Right kidney (tissue), 1 donor: Measurements from ENCODE around the gene BBS9.
"Not testable (repeated sequence)": the region's sequence is repeated elsewhere in the genome, so short reads cannot be mapped to it uniquely, and the experiment has no call there.

Experiments used
- DNase-seq: peaks from one replicate; pipeline ENCODE4 v3.0.0-alpha.2; 2016

The BBS9 gene

GRCh38 chr7:33433357-33433756 is 304.0 kb downstream of the BBS9 start:
- no peak for DNase-seq

- no peak for DNase-seq
Observed at GRCh38 chr7:33444511-33444910, 315.1 kb downstream of the BBS9 start.

GRCh38 chr7:33446551-33446950 is 317.2 kb downstream of the BBS9 start:
- DNase-seq, result no peak

- no peak for DNase-seq
Observed at GRCh38 chr7:33448035-33448434, 318.7 kb downstream of the BBS9 start.

GRCh38 chr7:33449847-33450246 is 320.5 kb downstream of the BBS9 start:
- DNase-seq, result no peak

- DNase-seq, result no peak
Observed at GRCh38 chr7:33452805-33453502, 323.6 kb downstream of the BBS9 start.

- DNase-seq, result no peak
Observed at GRCh38 chr7:33457039-33457438, 327.7 kb downstream of the BBS9 start.

GRCh38 chr7:33458581-33458980 is 329.2 kb downstream of the BBS9 start:
- DNase-seq, result no peak

GRCh38 chr7:33459340-33459751 is 330.0 kb downstream of the BBS9 start:
- peak; percentile 35 for DNase-seq

GRCh38 chr7:33463131-33463530 is 333.8 kb downstream of the BBS9 start:
- no peak for DNase-seq

GRCh38 chr7:33466203-33466602 is 336.8 kb downstream of the BBS9 start:
- DNase-seq, result no peak

- DNase-seq, result no peak
Observed at GRCh38 chr7:33471636-33472242, 342.4 kb downstream of the BBS9 start.

- no peak for DNase-seq
Observed at GRCh38 chr7:33472348-33473025, 343.1 kb downstream of the BBS9 start.

- no peak for DNase-seq
Observed at GRCh38 chr7:33477719-33478480, 348.5 kb downstream of the BBS9 start.

GRCh38 chr7:33484476-33484875 is 355.1 kb downstream of the BBS9 start:
- not testable (repeated sequence) for DNase-seq

- DNase-seq, result no peak
Observed at GRCh38 chr7:33485747-33486493, 356.6 kb downstream of the BBS9 start.

GRCh38 chr7:33486633-33487032 is 357.3 kb downstream of the BBS9 start:
- no peak for DNase-seq

- DNase-seq, result no peak
Observed at GRCh38 chr7:33487998-33488682, 358.8 kb downstream of the BBS9 start.

GRCh38 chr7:33494474-33494873 is 365.1 kb downstream of the BBS9 start:
- DNase-seq, result no peak

- no peak for DNase-seq
Observed at GRCh38 chr7:33495207-33495606, 365.8 kb downstream of the BBS9 start.

GRCh38 chr7:33497051-33497450 is 367.7 kb downstream of the BBS9 start:
- DNase-seq, result no peak
